ENCODE results near the gene PEMT. TPM values are rescaled to one million over a fixed set of nuclear protein-coding genes. Genes with fewer than 3 reads are reported as not detected.

Gene PEMT
- total and polyA plus RNA-seq, 2 donors from 2014 or later = 36.8 to 52.1 TPM

GRCh38 chr17:17612085-17613022, 20.8 kb upstream of the PEMT start:
- no peak for FAIRE-seq

DNA sequence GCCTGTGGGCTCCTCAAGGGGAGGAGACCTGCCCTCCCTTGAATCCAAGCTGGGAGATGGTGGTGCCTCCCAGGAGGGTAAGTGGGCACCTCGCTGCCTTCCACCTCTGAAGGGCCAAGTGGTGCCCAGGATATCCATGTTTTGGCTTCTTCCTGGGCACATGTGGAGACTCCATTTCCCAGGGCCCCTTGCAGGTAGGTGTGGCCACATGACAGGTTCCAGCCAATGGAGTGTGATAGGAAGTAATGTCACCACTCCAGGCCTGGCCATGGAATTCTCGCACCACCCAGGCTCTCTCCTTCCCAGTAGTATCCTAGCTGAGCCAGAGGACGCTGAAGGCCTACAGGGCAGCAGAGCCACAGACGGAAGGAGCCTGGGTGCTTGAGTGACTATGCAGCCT, 17.6 kb upstream of the PEMT start:
- no peak for DNase-seq
- Histone ChIP-seq H3K9me3 (ENCODE audit: control insufficient read depth in 2 of 3, insufficient read depth in 1 of 3, low read length in 3 of 3) (no peaks in the 10 kb centered on the region), H3K4me1 (ENCODE audit: control insufficient read depth in 2 of 3, insufficient read depth in 2 of 3, low read depth in 1 of 3, low read length in 3 of 3) (no peaks in the 10 kb centered on the region), H3K9ac (ENCODE audit: low read length in 3 of 3) (no peak overlapping the region), H3K4me3 (ENCODE audit: low read length in 3 of 3) (no peak overlapping the region), H3K27me3 (ENCODE audit: control insufficient read depth, insufficient read depth, low read length) (no peaks in the 10 kb centered on the region), H3K36me3 (ENCODE audit: control insufficient read depth in 2 of 3, insufficient read depth in 3 of 3, low read length in 3 of 3) (no peaks in the 10 kb centered on the region), H3K27ac (ENCODE audit: low read depth in 2 of 2, low read length in 2 of 2) (no peak overlapping the region)
- TF ChIP-seq, protein P1, sequence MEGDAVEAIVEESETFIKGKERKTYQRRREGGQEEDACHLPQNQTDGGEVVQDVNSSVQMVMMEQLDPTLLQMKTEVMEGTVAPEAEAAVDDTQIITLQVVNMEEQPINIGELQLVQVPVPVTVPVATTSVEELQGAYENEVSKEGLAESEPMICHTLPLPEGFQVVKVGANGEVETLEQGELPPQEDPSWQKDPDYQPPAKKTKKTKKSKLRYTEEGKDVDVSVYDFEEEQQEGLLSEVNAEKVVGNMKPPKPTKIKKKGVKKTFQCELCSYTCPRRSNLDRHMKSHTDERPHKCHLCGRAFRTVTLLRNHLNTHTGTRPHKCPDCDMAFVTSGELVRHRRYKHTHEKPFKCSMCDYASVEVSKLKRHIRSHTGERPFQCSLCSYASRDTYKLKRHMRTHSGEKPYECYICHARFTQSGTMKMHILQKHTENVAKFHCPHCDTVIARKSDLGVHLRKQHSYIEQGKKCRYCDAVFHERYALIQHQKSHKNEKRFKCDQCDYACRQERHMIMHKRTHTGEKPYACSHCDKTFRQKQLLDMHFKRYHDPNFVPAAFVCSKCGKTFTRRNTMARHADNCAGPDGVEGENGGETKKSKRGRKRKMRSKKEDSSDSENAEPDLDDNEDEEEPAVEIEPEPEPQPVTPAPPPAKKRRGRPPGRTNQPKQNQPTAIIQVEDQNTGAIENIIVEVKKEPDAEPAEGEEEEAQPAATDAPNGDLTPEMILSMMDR (IDR thresholded peaks at IDR 0.05; ENCODE audit: borderline replicate concordance, extremely low read depth, insufficient read depth) = no peak
- intact Hi-C loops (cut with DNase I) = no loop called here
- no peak for FAIRE-seq

More at GRCh38 chr17:17612085-17613022, 20.8 kb upstream of the PEMT start:
- no peaks in the 10 kb centered on the region for H3K4me1 ChIP-seq (ENCODE audit: control insufficient read depth in 2 of 3, insufficient read depth in 2 of 3, low read depth in 1 of 3, low read length in 3 of 3)
- H3K36me3 ChIP-seq (ENCODE audit: control insufficient read depth in 2 of 3, insufficient read depth in 3 of 3, low read length in 3 of 3) = no peaks in the 10 kb centered on the region
- H3K27ac ChIP-seq (ENCODE audit: low read depth in 2 of 2, low read length in 2 of 2) = no peak overlapping the region
- H3K9me3 ChIP-seq (ENCODE audit: control insufficient read depth in 2 of 3, insufficient read depth in 1 of 3, low read length in 3 of 3) = no peaks in the 10 kb centered on the region
- H3K27me3 ChIP-seq (ENCODE audit: control insufficient read depth, insufficient read depth, low read length) = no peaks in the 10 kb centered on the region
- intact Hi-C loops (cut with DNase I) = no loop called here
- no peak overlapping the region for H3K4me3 ChIP-seq (ENCODE audit: low read length in 3 of 3)
- no peak for DNase-seq
- TF ChIP-seq, protein P1 (IDR thresholded peaks at IDR 0.05; ENCODE audit: borderline replicate concordance, extremely low read depth, insufficient read depth) = no peak
- H3K9ac ChIP-seq (ENCODE audit: low read length in 3 of 3) = no peak overlapping the region

- no peaks in the 10 kb centered on the region for H3K36me3 ChIP-seq (ENCODE audit: control insufficient read depth in 2 of 3, insufficient read depth in 3 of 3, low read length in 3 of 3)
- no peak overlapping the region for H3K9ac ChIP-seq (ENCODE audit: low read length in 3 of 3)
- TF ChIP-seq, protein P1 (IDR thresholded peaks at IDR 0.05; ENCODE audit: borderline replicate concordance, extremely low read depth, insufficient read depth) = no peak
- H3K4me1 ChIP-seq (ENCODE audit: control insufficient read depth in 2 of 3, insufficient read depth in 2 of 3, low read depth in 1 of 3, low read length in 3 of 3) = no peaks in the 10 kb centered on the region
- no peak overlapping the region for H3K27ac ChIP-seq (ENCODE audit: low read depth in 2 of 2, low read length in 2 of 2)
- intact Hi-C loops (cut with DNase I) = no loop called here
- FAIRE-seq (no peak), DNase-seq (peak in 4 of 5 donors; percentile 34 to 64 (median 44))
- no peaks in the 10 kb centered on the region for H3K9me3 ChIP-seq (ENCODE audit: control insufficient read depth in 2 of 3, insufficient read depth in 1 of 3, low read length in 3 of 3)
- no peaks in the 10 kb centered on the region for H3K27me3 ChIP-seq (ENCODE audit: control insufficient read depth, insufficient read depth, low read length)
- H3K4me3 ChIP-seq (ENCODE audit: low read length in 3 of 3) = no peak overlapping the region
Measured at GRCh38 chr17:17606416-17607000, 15.0 kb upstream of the PEMT start.

Data from kidney (tissue), 14 donors.